ENCODE data around the gene MACO1. TPM values are rescaled to one million over a fixed set of nuclear protein-coding genes. Genes with fewer than 3 reads are reported as not detected.
A peak's percentile ranks its signal among the peaks of the same experiment; 100 is the strongest.

MACO1 gene
- total and polyA plus RNA-seq, 9 of the 15 experiments (the other 6 are each of a cell fraction or from before 2014, with no cell fraction given): 4.6 to 28.4 (median 21.7) TPM

- FAIRE-seq: no peak
- Histone ChIP-seq H3K9me3 (replicated peaks; ENCODE audit: control insufficient read depth, insufficient read depth, low read depth, low read length) (no peaks in the 10 kb centered on the region), H3K4me2 (ENCODE audit: insufficient read depth, low read length) (no peak overlapping the region), H3K36me3 (ENCODE audit: control insufficient read depth, insufficient read depth, low read length) (peaks cover 46% of the 10 kb centered on the region), H3K79me2 (ENCODE audit: control insufficient read depth, insufficient read depth, low read length) (no peaks in the 10 kb centered on the region), H2AFZ (ENCODE audit: low read depth, low read length) (no peak overlapping the region), H3K4me3 (no peak overlapping the region), H4K20me1 (replicated peaks; ENCODE audit: control insufficient read depth, insufficient read depth, low read length) (no peaks in the 10 kb centered on the region), H3K9me1 (ENCODE audit: control insufficient read depth, insufficient read depth, low read length) (peaks cover 6% of the 10 kb centered on the region), H3K9ac (ENCODE audit: insufficient read depth in 1 of 2, low read depth in 2 of 2, low read length in 2 of 2) (no peak overlapping the region), H3K27ac (ENCODE audit: extremely low read depth, low read depth, low read length) (no peak overlapping the region), H3K4me1 (replicated peaks in 1 of 2; ENCODE audit: control insufficient read depth in 2 of 2, insufficient read depth in 2 of 2, low read length in 2 of 2) (0 out of 5 replicates have a peak, but pooled peaks cover 0 to 1% of the 10 kb centered on the region in 2 experiments), H3K27me3 (ENCODE audit: control insufficient read depth in 2 of 2, insufficient read depth in 2 of 2, low read length in 2 of 2) (no peaks in the 10 kb centered on the region)
- ChIA-PET CTCF (ENCODE audit: low intra/inter-chr PET ratio) (interaction anchor here (0.6 kb wide), 1 partner anchor 97 kb away, joined by 3 read pairs; no protein-coding TSS in a partner anchor), POLR2A (interaction anchor here (0.6 to 2.7 kb wide), 3 partner anchors 12 to 244 kb away, joined by 3 to 13 read pairs (median 5); no protein-coding TSS in a partner anchor)
- intact Hi-C loops (cut with micrococcal nuclease) (no loop called here), in situ Hi-C loops (cut with MboI) (no loop called here)
- WGBS (ENCODE audit: insufficient coverage, low coverage, missing lambda C conversion rate): 91% methylated on average over 7 of the region's 7 CpGs
- BruUV-seq (replicated peaks): no TSS peak
- DNase-seq (ENCODE audit: extremely low read depth in 1 of 4, low spot score in 3 of 4): peak in 3 of 4 experiments; percentile 38 to 58 (median 39)
- peak; percentile 50 for ATAC-seq
- peak; percentile 55; the same call in 1 of the 2 replicates for TF ChIP-seq CTBP1 (IDR thresholded peaks at IDR 0.05; ENCODE audit: borderline replicate concordance)
- TF ChIP-seq ATF3 (IDR thresholded peaks at IDR 0.05): peak; percentile 59
- no peak for TF ChIP-seq ATF3 (CRISPR knock-in tag; conservative IDR thresholded peaks at IDR 0.05)
- no peak for TF ChIP-seq ZNF668 (CRISPR knock-in tag; IDR thresholded peaks at IDR 0.05)
- TF ChIP-seq ZBTB33 (CRISPR knock-in tag; IDR thresholded peaks at IDR 0.05): peak; percentile 100
- TF ChIP-seq RFX1 (IDR thresholded peaks at IDR 0.05): peak; percentile 83
- peak; percentile 18 to 68 (median 43); a peak in 4 of 6 replicates for TF ChIP-seq CTCF (IDR thresholded peaks at IDR 0.05 in 2 of 3, conservative IDR thresholded peaks at IDR 0.05 in 1 of 3; ENCODE audit: insufficient read depth in 2 of 3, low read depth in 1 of 3, low read length in 3 of 3)
- peak; percentile 31; the same call in 1 of the 2 replicates for TF ChIP-seq SUPT5H (IDR thresholded peaks at IDR 0.05)
- TF ChIP-seq POLR2AphosphoS2 (IDR thresholded peaks at IDR 0.05; ENCODE audit: low read length): peak; percentile 76; the same call in 1 of the 2 replicates
- TF ChIP-seq E2F3 (CRISPR knock-in tag; IDR thresholded peaks at IDR 0.05): no peak
- TF ChIP-seq POLR2B (IDR thresholded peaks at IDR 0.05; ENCODE audit: low read depth, partially characterized antibody): peak; percentile 18
Observed at GRCh38 chr1:25501235-25502058, 70.8 kb downstream of the MACO1 start.

Data from K562 (cell line).